SK-N-SH (cell line): ENCODE measurements around the gene GSG1. TPM values are rescaled to one million over a fixed set of nuclear protein-coding genes. Genes with fewer than 3 reads are reported as not detected.

ENCODE experiments used
- CTCF ChIA-PET: fragments of 300-600, 350-600 bp; formaldehyde crosslinking; extraction: SDS; loops from one replicate; lab custom pipeline; 2021; lab: Yijun Ruan, JAX
- POLR2A ChIA-PET: fragments of 350-600 bp; sonication (Branson Sonifier 250); formaldehyde crosslinking; extraction: SDS; loops from one replicate; lab custom pipeline; 2020; ENCODE audit warnings: antibody characterized with exemption, inconsistent platforms; lab: Yijun Ruan, JAX
- DNase-seq: peaks from one replicate; pipeline ENCODE4 v3.0.0; 2012
- H2AFZ ChIP-seq: fragments of 200-600 bp; sonication (generic); 2 replicates; pipeline ENCODE4 v1.8.1; 2016; ENCODE audit warnings: antibody characterized with exemption, mild to moderate bottlenecking, low read depth
- H3F3A ChIP-seq: fragments of 200-600 bp; sonication (generic); replicated peaks from 2 replicates; pipeline ENCODE3; 2016; ENCODE audit warnings: antibody characterized with exemption, mild to moderate bottlenecking; ENCODE audit not compliant: insufficient read depth
- H3K27ac ChIP-seq, 2 experiments: fragments of 200-500 bp in 1 of 2; fragments of 200-600 bp in 1 of 2; sonication (Bioruptor generic) in 1 of 2; sonication (generic), shearing (Covaris generic) in 1 of 2; 2 replicates each; pipeline versions ENCODE4 v1.5.1 to v1.6.1; 2014 to 2016; ENCODE audit warnings: low read depth in 2 of 2, inconsistent platforms in 1 of 2, low read length in 1 of 2, mild to moderate bottlenecking in 1 of 2, mixed read lengths in 1 of 2
- H3K27me3 ChIP-seq: fragments of 200-600 bp; sonication (generic), shearing (Covaris generic); 2 replicates; pipeline ENCODE4 v1.6.1; 2016; ENCODE audit warnings: mixed run types; ENCODE audit not compliant: insufficient read depth
- H3K36me3 ChIP-seq, 2 experiments: fragments of 200-500 bp in 1 of 2; fragments of 200-600 bp in 1 of 2; sonication (Bioruptor generic) in 1 of 2; sonication (generic) in 1 of 2; replicated peaks in 1 of 2; 2 replicates each; pipeline versions ENCODE3 to v1.5.1; 2014 to 2016; ENCODE audit warnings: low read length in 1 of 2, mild to moderate bottlenecking in 1 of 2; ENCODE audit not compliant: insufficient read depth in 2 of 2, control insufficient read depth in 1 of 2
- H3K4me1 ChIP-seq, 2 experiments: fragments of 200-500 bp in 1 of 2; fragments of 200-600 bp in 1 of 2; sonication (Bioruptor generic) in 1 of 2; sonication (generic), shearing (Covaris generic) in 1 of 2; 2 replicates each; pipeline versions ENCODE4 v1.5.1 to v1.6.1; 2014 to 2016; ENCODE audit warnings: low read depth in 1 of 2, low read length in 1 of 2, mixed run types in 1 of 2; ENCODE audit not compliant: insufficient read depth in 2 of 2, control insufficient read depth in 1 of 2
- H3K4me2 ChIP-seq: fragments of 200-600 bp; sonication (generic), shearing (Covaris generic); 2 replicates; pipeline ENCODE4 v1.6.1; 2017; ENCODE audit warnings: mixed run types
- H3K4me3 ChIP-seq, 2 experiments: fragments of 200-500 bp in 1 of 2; fragments of 200-600 bp in 1 of 2; sonication (Bioruptor generic) in 1 of 2; sonication (generic), shearing (Covaris generic) in 1 of 2; 2 replicates each; pipeline versions ENCODE4 v1.5.1 to v1.8.1; 2014 to 2016; ENCODE audit warnings: low read depth in 2 of 2, inconsistent platforms in 1 of 2, low read length in 1 of 2, mild to moderate bottlenecking in 1 of 2, mixed read lengths in 1 of 2, moderate library complexity in 1 of 2
- H3K79me2 ChIP-seq: fragments of 200-600 bp; sonication (generic); 2 replicates; pipeline ENCODE4 v1.8.1; 2017; ENCODE audit warnings: mild to moderate bottlenecking; ENCODE audit not compliant: insufficient read depth
- H3K9ac ChIP-seq: fragments of 200-600 bp; sonication (generic); 2 replicates; pipeline ENCODE4 v1.6.1; 2017; ENCODE audit warnings: mixed run types
- H3K9me2 ChIP-seq: fragments of 200-600 bp; sonication (generic); 2 replicates; pipeline ENCODE4 v1.6.1; 2017; ENCODE audit warnings: mixed run types
- H3K9me3 ChIP-seq: fragments of 200-600 bp; sonication (generic); 2 replicates; pipeline ENCODE4 v1.6.1; 2017; ENCODE audit warnings: mixed run types, mild to moderate bottlenecking, moderate library complexity
- H4K20me1 ChIP-seq: fragments of 200-600 bp; sonication (generic); 2 replicates; pipeline ENCODE4 v1.6.1; 2017; ENCODE audit warnings: mild to moderate bottlenecking, mixed run types; ENCODE audit not compliant: insufficient read depth
- CTCF ChIP-seq: fragments of 200-600 bp; sonication (generic); IDR thresholded peaks from 2 replicates; pipeline ENCODE4 v1.6.1; 2017; ENCODE audit warnings: antibody characterized with exemption, mild to moderate bottlenecking, moderate library complexity
- ELF1 ChIP-seq: IDR thresholded peaks from 2 replicates; pipeline ENCODE4 v1.4.0; 2012
- FOXJ3 ChIP-seq: sonication (generic); formaldehyde crosslinking; IDR thresholded peaks from 2 replicates; pipeline ENCODE4 v1.5.1; 2020; ENCODE audit warnings: mild to moderate bottlenecking, missing genetic modification reagents
- FOXM1 ChIP-seq: IDR thresholded peaks from 2 replicates; pipeline ENCODE4 v1.4.0; 2012; ENCODE audit warnings: low read depth, mild to moderate bottlenecking
- GABPA ChIP-seq: IDR thresholded peaks from 2 replicates; pipeline ENCODE4 v1.4.0; 2012; ENCODE audit warnings: low read depth, mild to moderate bottlenecking
- MEF2A ChIP-seq: IDR thresholded peaks from 2 replicates; pipeline ENCODE4 v1.4.0; 2012; ENCODE audit warnings: low read depth, borderline replicate concordance
- POLR2AphosphoS5 ChIP-seq: IDR thresholded peaks from 2 replicates; pipeline ENCODE4 v1.6.1; 2012; ENCODE audit warnings: low read depth, low read length
- RCOR1 ChIP-seq: fragments of 150-350 bp; IDR thresholded peaks from 2 replicates; pipeline ENCODE4 v1.6.1; 2017; ENCODE audit warnings: antibody characterized with exemption, low read length
- REST ChIP-seq: IDR thresholded peaks from 2 replicates; pipeline ENCODE4 v1.6.1; 2012; ENCODE audit warnings: mild to moderate bottlenecking, low read depth, low read length, moderate library complexity
- SIN3A ChIP-seq: IDR thresholded peaks from 2 replicates; pipeline ENCODE4 v1.6.1; 2012; ENCODE audit warnings: low read depth, mild to moderate bottlenecking, low read length, moderate library complexity, borderline replicate concordance
- TCF12 ChIP-seq: IDR thresholded peaks from 2 replicates; pipeline ENCODE4 v1.4.0; 2012
- TEAD4 ChIP-seq: IDR thresholded peaks from 2 replicates; pipeline ENCODE4 v1.4.0; 2012; ENCODE audit warnings: mild to moderate bottlenecking, borderline replicate concordance; ENCODE audit not compliant: insufficient read depth
- WGBS: methylation state at CpG from one replicate; pipeline ENCODE4 v1.1.6; 2017; ENCODE audit warnings: low lambda C conversion rate; 5-methylcytosine and 5-hydroxymethylcytosine counted together
- polyA plus RNA-seq, 3 experiments: library from polyadenylated mRNA; depleted of rRNA; stranded (reverse); fragments of >200 nt; gene quantifications; 2 replicates each; pipeline ENCODE4 v1.2.3, GENCODE V29; 2012
- TF ChIP-seq, protein P1 (sequence below): IDR thresholded peaks from 2 replicates; pipeline ENCODE4 v1.4.0; 2012; ENCODE audit warnings: low read depth

The GSG1 gene
- polyA plus RNA-seq (2012; rRNA removed) = 0.39 and 0.68 TPM in 2 replicates
- 0.49 and 0.93 TPM in 2 replicates for polyA plus RNA-seq (2012; cell fraction: cytosol; rRNA removed)
- 0.47 and 0.63 TPM in 2 replicates for polyA plus RNA-seq (2012; cell fraction: nucleus; rRNA removed)

- Histone ChIP-seq H3K36me3 (peaks cover 0 to 3% of the 10 kb centered on the region in 2 experiments), H4K20me1 (no peaks in the 10 kb centered on the region), H3K4me1 (peaks cover 14 to 40% of the 10 kb centered on the region in 2 experiments), H3K79me2 (no peaks in the 10 kb centered on the region), H2AFZ (peak within 1 kb of the TSS; percentile 1; the same call in 1 of the 2 replicates), H3K4me3 (no peak within 1 kb of the TSS), H3K4me2 (no peak within 1 kb of the TSS), H3K9me3 (no peaks in the 10 kb centered on the region), H3F3A (peaks cover 34% of the 10 kb centered on the region), H3K27me3 (no peaks in the 10 kb centered on the region), H3K9ac (no peak within 1 kb of the TSS; the same call in 1 of the 2 replicates), H3K27ac (peak within 1 kb of the TSS in 1 of 2 experiments; percentile 100; a peak in 2 of 4 replicates), H3K9me2 (no peaks in the 10 kb centered on the region)
- ChIA-PET POLR2A (no interaction called here), CTCF (interaction anchor here (1.0 to 5.5 kb wide), 4 partner anchors 14 to 109 kb away, joined by 3 to 47 read pairs (median 7); no protein-coding TSS in a partner anchor)
- TF ChIP-seq REST (no peak), ELF1 (no peak), POLR2AphosphoS5 (no peak), FOXJ3 (CRISPR knock-in tag) (no peak), CTCF (no peak), FOXM1 (no peak), SIN3A (no peak), MEF2A (no peak), RCOR1 (no peak), TCF12 (no peak), GABPA (no peak), TEAD4 (no peak)
- TF ChIP-seq, protein P1, sequence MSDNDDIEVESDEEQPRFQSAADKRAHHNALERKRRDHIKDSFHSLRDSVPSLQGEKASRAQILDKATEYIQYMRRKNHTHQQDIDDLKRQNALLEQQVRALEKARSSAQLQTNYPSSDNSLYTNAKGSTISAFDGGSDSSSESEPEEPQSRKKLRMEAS = no peak
- WGBS = 91% methylated on average over 7 of the region's 8 CpGs
- DNase-seq = no peak
These were observed at the start of gene GSG1 for GRCh38 chr12:13103391-13104033. Gene GSG1 (minus strand): TSS chr12:13103667. CDS start chr12:13103512, 155 bp downstream.
